ENCODE measurements around the gene GABRR1.

The GABRR1 gene

GRCh38 chr6:89214197-89214596, 3.0 kb downstream of the GABRR1 start:
- no peak for DNase-seq

GRCh38 chr6:89212472-89212871, 4.7 kb downstream of the GABRR1 start:
- no peak for DNase-seq

- DNase-seq = no peak
Observed at GRCh38 chr6:89209457-89209856, 7.7 kb downstream of the GABRR1 start.

- DNase-seq = no peak
Observed at GRCh38 chr6:89208551-89208950, 8.6 kb downstream of the GABRR1 start.

DNA sequence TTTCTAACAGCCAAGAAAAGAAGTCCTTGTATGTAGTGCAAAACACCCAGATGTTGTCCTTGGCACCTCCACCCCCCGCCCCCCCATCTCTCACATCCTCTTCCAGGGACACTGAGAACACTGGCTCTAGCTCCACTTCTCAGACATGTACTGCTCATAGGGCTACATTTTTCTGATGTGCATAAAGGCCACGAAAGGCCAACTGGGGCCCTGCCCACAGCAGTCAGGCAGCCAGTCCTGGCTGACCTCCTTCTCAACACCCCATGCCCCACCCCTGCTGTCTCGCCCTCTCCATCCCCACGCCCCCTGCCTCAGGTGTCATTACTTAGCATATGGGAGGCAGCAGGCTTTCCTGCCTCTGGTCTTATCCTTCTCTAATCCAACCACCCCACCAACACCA, 11.3 kb downstream of the GABRR1 start:
- DNase-seq = no peak

DNA sequence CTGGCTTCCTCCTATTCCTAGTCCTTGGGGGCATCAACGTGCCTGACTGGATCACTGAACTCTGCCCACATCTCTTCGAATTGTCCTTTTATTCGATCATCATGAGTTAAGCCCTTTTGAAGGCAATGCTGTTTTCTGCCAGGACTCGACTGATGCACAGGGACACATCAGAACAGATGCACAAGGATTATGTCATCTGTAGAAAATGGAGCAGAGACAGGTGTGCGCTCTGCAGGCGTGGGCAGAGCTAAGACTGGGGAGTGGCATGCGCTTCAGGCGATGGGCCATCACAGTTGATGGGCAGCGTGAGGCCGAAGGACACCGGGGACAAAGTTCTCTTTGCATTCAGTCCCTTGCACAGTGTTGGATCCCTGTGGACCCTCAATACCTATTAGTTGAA, 13.1 kb downstream of the GABRR1 start:
- no peak for DNase-seq

DNA sequence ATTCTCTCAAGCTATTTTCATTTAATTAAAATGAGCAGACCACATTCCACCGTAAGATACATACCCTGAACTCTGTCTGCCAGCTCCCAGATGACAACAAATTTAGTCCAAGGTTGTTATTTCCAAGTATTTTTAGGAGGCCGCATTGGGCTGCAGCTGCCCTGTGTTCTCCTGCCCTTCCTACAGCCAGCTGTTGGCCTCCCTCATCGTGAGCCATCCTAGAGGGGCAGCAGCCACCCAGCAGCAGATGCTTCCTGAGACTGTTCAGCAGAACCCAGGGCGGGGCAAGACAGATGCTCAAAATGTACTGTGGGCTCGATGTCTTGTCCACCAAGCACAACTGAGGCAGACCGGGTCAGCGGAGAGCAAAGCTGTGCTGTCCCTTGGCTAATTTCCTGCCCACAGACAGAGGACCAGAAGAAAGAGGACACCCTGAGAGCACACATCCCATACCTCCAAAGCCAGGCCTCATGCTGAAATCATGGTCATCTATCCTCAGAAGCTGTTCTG, 16.4 kb downstream of the GABRR1 start:
- no peak for DNase-seq

- no peak for DNase-seq
Observed at GRCh38 chr6:89199579-89199978, 17.6 kb downstream of the GABRR1 start.

GRCh38 chr6:89198235-89198634, 18.9 kb downstream of the GABRR1 start:
- no peak for DNase-seq

DNA sequence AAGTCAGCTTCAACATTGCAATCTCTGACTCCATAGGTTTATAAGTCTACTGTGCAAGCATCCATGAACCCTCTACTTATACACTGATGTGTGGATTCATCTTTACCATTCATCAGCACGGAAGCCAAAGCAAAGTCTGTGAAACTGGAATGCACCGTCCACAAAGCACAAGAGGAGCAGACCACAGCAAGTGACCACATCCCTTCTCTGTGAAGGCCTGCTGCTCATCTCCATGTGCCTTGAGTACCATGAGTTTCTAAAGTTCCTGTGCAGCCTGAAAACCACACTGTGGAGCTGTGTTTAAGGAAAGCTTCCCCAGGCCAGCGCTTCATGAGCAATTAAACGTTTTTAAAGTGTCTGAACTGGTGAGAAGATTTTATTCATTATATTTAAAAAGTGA, 20.0 kb downstream of the GABRR1 start:
- DNase-seq = no peak

GRCh38 chr6:89194559-89194958, 22.6 kb downstream of the GABRR1 start:
- DNase-seq = no peak

DNA sequence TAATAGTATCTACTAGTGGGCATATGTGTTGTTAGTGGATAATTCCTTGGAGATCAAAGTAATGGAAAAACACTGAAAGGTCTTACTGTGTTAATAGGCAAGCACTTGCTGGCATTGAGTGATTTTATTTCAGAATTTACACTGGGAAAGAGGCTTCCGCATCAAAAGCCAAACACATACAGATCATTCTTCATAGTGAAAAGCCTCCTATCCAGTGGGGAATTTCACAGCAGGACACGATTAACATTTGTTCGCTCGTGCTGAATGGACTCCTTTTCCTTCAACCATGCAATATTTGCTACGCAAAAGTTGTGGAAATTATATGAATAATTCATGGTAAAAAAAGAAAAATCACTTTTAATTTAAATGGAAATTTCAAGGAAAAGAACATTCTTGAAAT, 26.4 kb downstream of the GABRR1 start:
- no peak for DNase-seq

DNA sequence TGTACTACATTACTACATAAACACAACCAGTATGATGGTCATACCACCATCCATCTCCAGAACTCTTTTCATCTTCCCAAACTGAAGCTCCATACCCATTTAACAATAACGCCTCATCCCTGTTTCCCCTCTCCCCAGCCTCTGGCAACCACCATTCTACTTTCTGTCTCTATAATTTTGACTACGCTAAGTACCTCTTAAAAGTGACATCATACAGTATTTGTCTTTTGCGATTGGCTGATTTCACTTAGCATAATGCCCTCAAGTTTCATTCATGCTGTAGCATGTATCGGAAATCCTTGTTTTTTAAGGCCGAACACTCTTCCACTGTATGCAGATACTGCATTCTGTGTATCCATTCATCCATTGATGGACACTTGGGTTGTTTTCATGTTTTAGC, 29.7 kb downstream of the GABRR1 start:
- no peak for DNase-seq

GRCh38 chr6:89186762-89187161, 30.4 kb downstream of the GABRR1 start:
- DNase-seq = no peak

GRCh38 chr6:89184344-89184743, 32.8 kb downstream of the GABRR1 start:
- no peak for DNase-seq

GRCh38 chr6:89183294-89183693, 33.9 kb downstream of the GABRR1 start:
- no peak for DNase-seq

DNA sequence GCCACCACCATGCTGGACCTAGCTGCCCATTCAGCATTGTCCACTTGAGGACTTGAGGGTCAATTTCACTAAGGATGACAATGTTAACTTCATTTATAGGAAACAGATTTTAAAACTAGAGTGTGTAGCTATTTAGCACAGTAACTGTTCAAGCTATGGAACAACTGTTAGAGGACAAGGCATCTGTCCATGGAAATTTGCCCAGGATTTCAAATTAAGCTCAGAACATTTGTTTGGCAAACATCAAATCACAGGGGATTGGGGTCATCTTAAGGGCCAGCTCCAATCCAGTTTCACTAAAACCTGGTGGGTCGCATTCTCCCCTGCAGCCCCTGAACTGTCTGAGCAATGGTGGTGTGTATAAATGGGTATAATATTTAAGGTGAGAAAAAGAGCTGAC, 36.2 kb downstream of the GABRR1 start:
- DNase-seq = no peak

GRCh38 chr6:89180112-89180511, 37.0 kb downstream of the GABRR1 start:
- no peak for DNase-seq

DNA sequence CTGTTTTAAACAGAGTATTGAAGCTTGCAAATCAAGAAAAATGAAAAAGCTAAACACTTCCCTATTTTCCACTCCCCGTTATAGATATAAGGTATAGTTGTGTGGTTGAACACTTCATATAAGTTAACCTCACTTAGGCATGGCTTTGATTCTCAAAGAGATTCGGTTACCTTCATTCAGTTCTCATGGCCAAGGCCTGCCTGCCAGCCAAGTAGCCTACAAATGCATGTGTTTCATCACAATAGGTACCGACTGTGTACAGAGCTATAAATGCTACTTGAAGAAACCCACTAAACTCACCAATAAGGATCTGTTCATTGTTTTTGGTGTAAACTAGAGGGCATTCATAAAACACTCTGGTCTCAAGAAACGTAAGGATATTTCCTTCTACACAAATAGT, 43.5 kb downstream of the GABRR1 start:
- DNase-seq = no peak

DNA sequence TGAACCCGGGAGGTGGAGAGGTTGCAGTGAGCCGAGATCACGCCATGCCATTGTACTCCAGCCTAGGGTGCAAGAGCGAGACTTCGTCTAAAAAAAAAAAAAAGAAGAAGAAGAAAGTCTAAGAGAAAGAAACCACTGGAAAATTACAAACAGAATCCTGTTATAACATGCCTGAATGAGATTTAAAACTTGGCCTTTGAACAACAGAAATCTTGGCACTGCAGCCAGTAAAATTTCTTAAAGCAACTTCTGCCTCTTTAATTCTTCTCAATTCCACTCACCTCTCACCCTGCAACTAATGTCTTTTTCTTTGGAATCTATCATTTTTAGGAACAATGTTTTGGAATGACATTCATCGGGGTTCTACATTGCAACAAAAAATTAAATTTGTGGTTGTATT, 45.0 kb downstream of the GABRR1 start:
- no peak for DNase-seq

DNA sequence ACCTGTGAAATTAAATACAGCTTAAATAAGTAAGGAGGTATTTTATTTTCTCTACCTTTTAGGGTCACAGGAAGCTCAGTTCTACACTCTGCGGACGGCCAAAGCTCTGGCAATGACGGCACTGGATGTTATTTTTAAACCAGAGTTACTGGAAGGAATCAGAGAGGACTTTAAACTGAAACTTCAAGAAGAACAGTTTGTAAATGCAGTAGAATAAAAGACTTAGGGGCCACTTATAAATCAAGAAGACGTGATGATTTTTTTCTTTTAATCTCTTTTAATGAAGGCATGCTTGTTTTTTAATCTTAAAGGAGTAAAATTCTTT, 55.1 kb downstream of the GABRR1 start:
- DNase-seq = no peak

GRCh38 chr6:89161326-89162046, 55.7 kb downstream of the GABRR1 start:
- DNase-seq = no peak

DNA sequence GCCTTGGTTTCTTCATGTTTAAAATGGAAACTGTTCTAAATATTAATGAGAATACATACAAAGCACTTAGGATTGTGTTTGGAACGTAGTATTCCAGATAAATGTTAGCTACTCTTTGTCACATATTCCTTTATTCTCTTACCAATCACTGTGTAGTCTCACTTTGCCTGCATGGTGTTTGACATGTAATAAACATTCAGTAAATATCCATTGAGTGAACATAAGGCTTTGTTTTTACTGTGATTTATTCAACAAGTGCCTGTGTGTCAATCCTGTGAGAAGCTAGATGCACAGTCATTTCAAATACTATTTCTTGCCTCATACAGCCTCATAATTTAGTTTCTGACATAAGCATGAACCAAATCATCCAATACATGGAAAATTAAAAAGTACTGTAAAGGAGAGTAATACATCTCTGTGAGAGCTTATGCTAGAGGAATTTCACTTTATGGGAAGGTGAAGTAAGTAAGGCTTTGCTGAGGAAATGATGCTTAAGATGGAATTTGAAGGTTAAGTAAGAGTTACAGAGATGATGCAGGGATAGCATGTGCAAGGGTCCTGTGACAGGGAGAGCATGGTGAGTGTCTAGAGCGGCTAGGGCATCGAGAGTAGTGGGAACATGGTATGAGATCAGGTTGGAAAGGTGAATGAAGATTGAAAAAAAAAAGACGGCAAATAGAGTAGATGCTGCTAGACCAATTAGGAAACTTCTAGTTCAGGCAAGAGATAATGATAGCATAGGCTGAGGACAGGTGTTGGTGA, 56.6 kb downstream of the GABRR1 start:
- DNase-seq = no peak

GRCh38 chr6:89154131-89154530, 63.0 kb downstream of the GABRR1 start:
- DNase-seq = no peak

Data from activated CD4-positive, CD25-positive, alpha-beta regulatory T cell (primary cell).